ENCODE data around the gene PRKAA1. TPM values are rescaled to one million over a fixed set of nuclear protein-coding genes. Genes with fewer than 3 reads are reported as not detected.
"Not testable (repeated sequence)": the region's sequence is repeated elsewhere in the genome, so short reads cannot be mapped to it uniquely, and the experiment has no call there.

PRKAA1 gene
- total and polyA plus RNA-seq, 2 donors (not counting 1 experiment from before 2014, with no cell fraction given): 39.9 to 107 TPM

DNA sequence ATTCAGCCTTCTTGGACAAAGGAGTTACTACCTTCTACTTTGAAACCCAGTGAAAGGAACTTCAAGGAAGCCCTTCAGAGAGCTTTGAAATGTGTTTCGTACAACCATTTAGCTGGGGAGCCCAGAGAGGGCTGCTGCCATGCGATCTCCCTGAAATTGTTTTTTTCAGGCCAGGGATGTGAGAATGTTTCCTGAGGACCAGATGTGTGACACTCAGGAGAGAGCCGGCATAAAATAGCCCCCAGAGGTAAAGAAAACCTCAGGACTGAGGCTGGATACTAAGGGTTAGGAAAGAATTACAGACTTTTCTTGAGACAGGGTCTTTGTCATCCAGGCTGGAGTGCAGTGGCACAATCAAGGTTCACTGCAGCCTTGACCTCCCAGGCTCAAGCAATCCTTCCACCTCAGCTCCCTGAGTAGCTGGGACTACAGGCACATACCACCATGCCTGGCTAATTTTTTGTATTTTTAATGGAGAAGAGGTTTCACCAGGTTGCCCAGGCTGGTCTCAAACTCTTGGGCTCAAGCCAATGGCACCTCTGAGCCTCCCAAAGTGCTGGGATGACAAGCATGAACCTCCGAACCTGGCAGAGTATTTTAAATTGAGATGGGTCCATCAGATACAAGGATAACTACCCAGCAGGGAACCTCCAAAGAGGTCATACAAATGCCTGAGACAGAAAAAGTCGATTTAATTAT is 28.5 kb upstream of the PRKAA1 start:
- WGBS (ENCODE audit: insufficient coverage): 94% methylated on average over 4 of the region's 5 CpGs
- peaks cover 29% of the 10 kb centered on the region for H4K20me1 ChIP-seq (ENCODE audit: control insufficient read depth, insufficient read depth, low read length, poor library complexity, severe bottlenecking)

GRCh38 chr5:40825461-40826043 is 27.4 kb upstream of the PRKAA1 start:
- 93% methylated on average over 6 of the region's 11 CpGs for WGBS (ENCODE audit: insufficient coverage)
- H3K27ac ChIP-seq (ENCODE audit: low read length in 2 of 2); H3K4me1 ChIP-seq (ENCODE audit: control insufficient read depth in 2 of 2, insufficient read depth in 2 of 2, low read length in 2 of 2); CTCF ChIA-PET; H3K27me3 ChIP-seq (replicated peaks in 1 of 4; ENCODE audit: control extremely low read depth in 1 of 4, control insufficient read depth in 3 of 4, insufficient read depth in 4 of 4, low read length in 3 of 4); H2AFZ ChIP-seq (ENCODE audit: insufficient read depth, low read depth, low read length, poor library complexity, severe bottlenecking); H3K9me3 Mint-ChIP-seq (ENCODE audit: insufficient read depth); H3K4me2 ChIP-seq (replicated peaks; ENCODE audit: low read depth, low read length, poor library complexity, severe bottlenecking); POLR2A ChIA-PET; H3K79me2 ChIP-seq (ENCODE audit: control insufficient read depth, insufficient read depth, low read length); H3K27me3 Mint-ChIP-seq; H3K9me3 ChIP-seq (ENCODE audit: control extremely low read depth in 1 of 3, control insufficient read depth in 2 of 3, insufficient read depth in 1 of 3, low read length in 2 of 3); ATAC-seq (ENCODE audit: low read depth); H3K4me3 ChIP-seq (ENCODE audit: control extremely low read depth in 1 of 5, extremely low read depth in 1 of 5, insufficient read depth in 1 of 5, low read depth in 2 of 5, low read length in 4 of 5); H3K4me1 Mint-ChIP-seq; DNase-seq; intact Hi-C loops (cut with micrococcal nuclease); H3K9ac ChIP-seq (ENCODE audit: low read length); H3K4me3 Mint-ChIP-seq: not testable (repeated sequence)
- peak overlapping the region; percentile 2 for H3K27ac Mint-ChIP-seq
- H4K20me1 ChIP-seq (ENCODE audit: control insufficient read depth, insufficient read depth, low read length, poor library complexity, severe bottlenecking): peaks cover 25% of the 10 kb centered on the region
- peaks cover 15 to 36% of the 10 kb centered on the region in 2 experiments for H3K36me3 ChIP-seq (replicated peaks in 1 of 2; ENCODE audit: control extremely low read depth in 1 of 2, control insufficient read depth in 1 of 2, extremely low read depth in 1 of 2, insufficient read depth in 2 of 2, low read length in 1 of 2)

More for the DNA sequence above, 28.5 kb upstream of the PRKAA1 start:
- Histone ChIP-seq H3K4me2 (replicated peaks; ENCODE audit: low read depth, low read length, poor library complexity, severe bottlenecking) (no peak overlapping the region), H3K9me3 (ENCODE audit: control extremely low read depth in 1 of 3, control insufficient read depth in 2 of 3, insufficient read depth in 1 of 3, low read length in 2 of 3) (no peaks in the 10 kb centered on the region), H3K4me3 (ENCODE audit: control extremely low read depth in 1 of 5, extremely low read depth in 1 of 5, insufficient read depth in 1 of 5, low read depth in 2 of 5, low read length in 4 of 5) (no peak overlapping the region), H3K27me3 (replicated peaks in 1 of 4; ENCODE audit: control extremely low read depth in 1 of 4, control insufficient read depth in 3 of 4, insufficient read depth in 4 of 4, low read length in 3 of 4) (no peaks in the 10 kb centered on the region), H2AFZ (ENCODE audit: insufficient read depth, low read depth, low read length, poor library complexity, severe bottlenecking) (no peak overlapping the region), H3K27ac (ENCODE audit: low read length in 2 of 2) (no peak overlapping the region), H3K9ac (ENCODE audit: low read length) (no peak overlapping the region), H3K79me2 (ENCODE audit: control insufficient read depth, insufficient read depth, low read length) (no peaks in the 10 kb centered on the region), H3K4me1 (ENCODE audit: control insufficient read depth in 2 of 2, insufficient read depth in 2 of 2, low read length in 2 of 2) (no peaks in the 10 kb centered on the region), H3K36me3 (replicated peaks in 1 of 2; ENCODE audit: control extremely low read depth in 1 of 2, control insufficient read depth in 1 of 2, extremely low read depth in 1 of 2, insufficient read depth in 2 of 2, low read length in 1 of 2) (peaks cover 22 to 47% of the 10 kb centered on the region in 2 experiments)
- intact Hi-C loops (cut with micrococcal nuclease): no loop called here
- ATAC-seq (ENCODE audit: low read depth): no peak
- CTCF ChIA-PET: no interaction called here
- Mint-ChIP-seq H3K4me1 (peaks cover 4% of the 10 kb centered on the region), H3K27ac (no peak overlapping the region), H3K27me3 (no peaks in the 10 kb centered on the region), H3K9me3 (ENCODE audit: insufficient read depth) (no peaks in the 10 kb centered on the region), H3K4me3 (no peak overlapping the region)
- DNase-seq: no peak
- no peak for TF ChIP-seq EZH2 (IDR thresholded peaks at IDR 0.05; ENCODE audit: borderline replicate concordance, insufficient read depth, low read depth, low read length, poor library complexity, severe bottlenecking)
- TF ChIP-seq, protein P1, sequence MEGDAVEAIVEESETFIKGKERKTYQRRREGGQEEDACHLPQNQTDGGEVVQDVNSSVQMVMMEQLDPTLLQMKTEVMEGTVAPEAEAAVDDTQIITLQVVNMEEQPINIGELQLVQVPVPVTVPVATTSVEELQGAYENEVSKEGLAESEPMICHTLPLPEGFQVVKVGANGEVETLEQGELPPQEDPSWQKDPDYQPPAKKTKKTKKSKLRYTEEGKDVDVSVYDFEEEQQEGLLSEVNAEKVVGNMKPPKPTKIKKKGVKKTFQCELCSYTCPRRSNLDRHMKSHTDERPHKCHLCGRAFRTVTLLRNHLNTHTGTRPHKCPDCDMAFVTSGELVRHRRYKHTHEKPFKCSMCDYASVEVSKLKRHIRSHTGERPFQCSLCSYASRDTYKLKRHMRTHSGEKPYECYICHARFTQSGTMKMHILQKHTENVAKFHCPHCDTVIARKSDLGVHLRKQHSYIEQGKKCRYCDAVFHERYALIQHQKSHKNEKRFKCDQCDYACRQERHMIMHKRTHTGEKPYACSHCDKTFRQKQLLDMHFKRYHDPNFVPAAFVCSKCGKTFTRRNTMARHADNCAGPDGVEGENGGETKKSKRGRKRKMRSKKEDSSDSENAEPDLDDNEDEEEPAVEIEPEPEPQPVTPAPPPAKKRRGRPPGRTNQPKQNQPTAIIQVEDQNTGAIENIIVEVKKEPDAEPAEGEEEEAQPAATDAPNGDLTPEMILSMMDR (IDR thresholded peaks at IDR 0.05): no peak
- POLR2A ChIA-PET: no interaction called here
